Loucy (cell line): ENCODE measurements around the gene SMIM17.

ENCODE experiments used
- EZH2phosphoT487 ChIP-seq: fragments of 200-600 bp; IDR thresholded peaks from 2 replicates; pipeline ENCODE4 v1.6.1; 2018; ENCODE audit warnings: antibody characterized with exemption, mild to moderate bottlenecking, moderate library complexity, borderline replicate concordance
- TF ChIP-seq, protein P1 (sequence below): fragments of 200-600 bp; sonication (generic); conservative IDR thresholded peaks from 2 replicates; pipeline ENCODE4 v1.5.1; 2014; ENCODE audit warnings: mild to moderate bottlenecking, antibody characterized with exemption, low read length

DNA sequence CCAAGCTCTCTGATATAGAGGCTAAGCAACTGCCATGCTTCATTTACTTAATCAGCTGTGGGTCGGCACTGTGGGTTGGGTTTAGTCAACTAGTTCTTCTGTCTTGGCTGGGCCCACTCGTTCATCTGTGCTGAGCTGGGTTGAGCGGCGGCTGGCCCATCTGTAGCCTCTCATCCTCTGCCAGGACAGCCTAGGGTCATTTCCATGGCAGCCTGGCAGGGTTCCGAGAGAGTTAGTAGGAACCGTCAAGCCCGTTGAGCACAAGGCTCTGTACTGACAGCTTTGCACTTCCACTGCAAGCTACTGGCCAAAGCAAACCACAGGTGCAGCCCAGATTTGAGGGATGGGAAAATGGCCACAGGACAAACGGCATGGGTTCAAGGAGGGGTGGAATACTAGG is 35.2 kb downstream of the SMIM17 start:
- TF ChIP-seq, protein P1, sequence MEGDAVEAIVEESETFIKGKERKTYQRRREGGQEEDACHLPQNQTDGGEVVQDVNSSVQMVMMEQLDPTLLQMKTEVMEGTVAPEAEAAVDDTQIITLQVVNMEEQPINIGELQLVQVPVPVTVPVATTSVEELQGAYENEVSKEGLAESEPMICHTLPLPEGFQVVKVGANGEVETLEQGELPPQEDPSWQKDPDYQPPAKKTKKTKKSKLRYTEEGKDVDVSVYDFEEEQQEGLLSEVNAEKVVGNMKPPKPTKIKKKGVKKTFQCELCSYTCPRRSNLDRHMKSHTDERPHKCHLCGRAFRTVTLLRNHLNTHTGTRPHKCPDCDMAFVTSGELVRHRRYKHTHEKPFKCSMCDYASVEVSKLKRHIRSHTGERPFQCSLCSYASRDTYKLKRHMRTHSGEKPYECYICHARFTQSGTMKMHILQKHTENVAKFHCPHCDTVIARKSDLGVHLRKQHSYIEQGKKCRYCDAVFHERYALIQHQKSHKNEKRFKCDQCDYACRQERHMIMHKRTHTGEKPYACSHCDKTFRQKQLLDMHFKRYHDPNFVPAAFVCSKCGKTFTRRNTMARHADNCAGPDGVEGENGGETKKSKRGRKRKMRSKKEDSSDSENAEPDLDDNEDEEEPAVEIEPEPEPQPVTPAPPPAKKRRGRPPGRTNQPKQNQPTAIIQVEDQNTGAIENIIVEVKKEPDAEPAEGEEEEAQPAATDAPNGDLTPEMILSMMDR: no peak
- TF ChIP-seq EZH2phosphoT487: no peak
